Stimulated activated CD4-positive, alpha-beta T cell treated with anti-CD3 and anti-CD28 coated beads, Interleukin-12 subunit alpha, Interleukin-12 subunit beta, amount 100 ng/mL, for 48 hours (primary cell): Measurements from ENCODE around the gene NOTCH3.

Experiments
- DNase-seq, 3 donors: peaks; one replicate each; pipeline ENCODE4 v3.0.0-alpha.2; 2020; ENCODE audit warnings: low read depth in 2 of 3, low spot score in 1 of 3

NOTCH3 gene

DNA sequence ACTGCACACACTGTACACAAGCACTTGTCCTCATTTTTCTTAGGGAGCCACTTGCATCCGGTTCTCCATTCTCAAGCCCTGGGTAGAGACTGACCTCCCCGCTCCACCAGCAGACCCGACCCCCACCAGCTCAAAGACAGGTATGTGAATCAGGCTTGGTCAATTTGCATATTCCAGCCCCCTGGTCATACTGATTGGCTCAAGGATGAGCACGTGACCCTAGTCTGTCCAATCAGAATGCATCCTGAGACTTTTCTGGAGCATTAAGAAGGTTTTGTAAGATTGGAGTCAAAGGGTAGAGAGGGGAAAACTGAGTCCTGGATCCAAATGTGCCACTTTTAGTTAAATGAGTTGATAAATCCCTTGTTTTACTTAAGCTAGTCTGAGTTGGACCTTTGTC, 34.1 kb downstream of the NOTCH3 start:
- DNase-seq, result no peak

DNA sequence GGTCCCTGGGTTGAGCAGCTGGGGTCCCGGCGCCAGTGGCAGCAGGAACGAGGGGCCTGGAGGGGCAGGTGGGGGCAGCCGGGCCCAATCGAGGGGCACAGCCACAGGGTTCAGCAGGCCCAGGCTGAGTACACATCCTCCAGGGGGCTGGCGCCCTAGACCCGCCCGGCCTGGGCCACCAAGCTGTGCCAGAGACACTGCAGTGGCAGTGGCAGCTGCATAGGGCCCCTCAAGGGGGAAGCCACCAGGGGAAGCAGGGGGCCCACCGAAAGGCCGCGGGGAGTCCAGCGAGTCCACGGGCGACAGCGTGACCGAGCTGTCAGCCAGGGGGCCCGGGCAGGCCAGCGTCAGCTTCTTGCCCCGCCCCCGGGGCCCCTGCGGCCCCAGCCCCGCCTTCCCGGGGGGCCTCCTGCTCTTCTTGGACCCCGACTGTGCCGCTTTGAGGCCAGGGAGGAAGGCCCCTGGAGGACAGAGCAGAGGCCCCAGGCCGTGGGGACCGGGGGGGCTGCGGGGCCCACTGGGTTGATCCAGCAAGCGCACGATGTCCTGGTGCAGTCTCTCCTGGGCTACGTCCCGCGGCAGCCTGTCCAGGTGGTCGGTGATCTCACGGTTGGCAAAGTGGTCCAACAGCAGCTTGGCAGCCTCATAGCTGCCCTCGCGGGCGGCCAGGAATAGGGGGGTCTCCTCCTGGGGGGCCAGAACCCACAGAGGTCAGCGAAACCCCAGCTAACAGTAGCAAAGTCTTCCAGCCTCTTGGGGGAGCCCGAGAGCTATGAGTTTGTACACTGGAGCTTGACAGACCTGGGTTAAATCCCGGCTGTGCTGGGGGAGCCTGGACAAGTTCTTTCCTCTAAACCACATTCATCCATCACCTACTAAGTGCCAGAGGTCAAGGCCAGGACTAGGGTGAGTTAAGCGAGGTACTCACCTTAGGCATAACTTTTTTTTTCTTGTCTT, 39.5 kb downstream of the NOTCH3 start:
- no peak for DNase-seq

DNA sequence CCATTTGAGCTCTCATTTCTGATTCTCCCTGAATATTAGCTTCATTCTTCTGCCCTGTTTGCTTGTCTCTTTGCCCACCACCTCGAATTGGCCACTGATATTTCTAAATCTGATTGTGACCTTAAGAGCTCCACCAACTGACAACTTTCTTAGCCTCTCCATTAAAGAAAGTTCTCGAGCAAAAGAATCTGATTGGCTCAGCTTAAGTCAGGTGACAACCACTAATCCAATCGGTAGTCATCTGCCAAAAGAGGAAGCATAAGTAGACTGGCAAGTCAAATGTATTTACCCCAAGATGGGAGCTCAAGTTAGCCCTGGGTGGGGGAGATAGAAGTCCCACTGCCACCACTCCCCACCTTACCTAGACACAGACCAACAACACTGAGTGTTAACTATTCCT, 41.5 kb downstream of the NOTCH3 start:
- DNase-seq, result no peak

DNA sequence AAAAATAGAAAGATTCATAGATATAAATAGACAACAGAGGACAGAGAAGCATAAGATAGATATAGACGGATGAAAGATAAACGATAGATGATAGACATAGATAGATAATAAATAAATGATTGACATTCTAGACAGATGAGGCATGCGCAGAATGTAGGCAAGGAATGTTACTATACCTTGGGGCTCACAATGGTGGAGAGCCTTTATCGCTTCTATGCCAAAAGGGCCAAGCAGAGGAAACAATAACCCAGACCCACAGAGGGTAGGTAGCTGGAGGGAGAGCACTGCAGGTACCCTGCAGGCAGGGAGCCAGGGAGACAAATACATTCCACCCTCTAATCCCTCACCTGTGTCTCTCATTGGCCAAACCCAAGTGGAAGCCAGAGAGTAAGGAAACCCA, 44.4 kb downstream of the NOTCH3 start:
- no peak for DNase-seq

DNA sequence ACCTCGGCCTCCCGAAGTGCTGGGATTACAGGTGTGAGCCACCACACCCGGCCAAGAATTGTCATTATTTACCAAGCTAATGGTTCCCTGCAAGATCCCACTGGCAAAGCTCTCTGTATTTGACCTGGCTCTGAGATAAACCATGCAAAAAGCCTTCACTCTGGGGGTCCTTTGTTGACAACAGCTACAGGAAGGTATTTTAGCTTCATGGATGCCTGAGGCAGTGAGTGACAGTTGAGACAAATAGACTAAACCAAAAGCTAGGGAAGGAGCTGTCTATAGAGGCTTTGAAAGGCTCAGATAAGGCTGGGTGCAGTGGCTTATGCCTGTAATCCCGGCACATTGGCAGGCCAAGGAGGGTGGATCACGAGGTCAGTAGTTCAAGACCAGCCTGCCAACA, 45.5 kb downstream of the NOTCH3 start:
- no peak for DNase-seq

DNA sequence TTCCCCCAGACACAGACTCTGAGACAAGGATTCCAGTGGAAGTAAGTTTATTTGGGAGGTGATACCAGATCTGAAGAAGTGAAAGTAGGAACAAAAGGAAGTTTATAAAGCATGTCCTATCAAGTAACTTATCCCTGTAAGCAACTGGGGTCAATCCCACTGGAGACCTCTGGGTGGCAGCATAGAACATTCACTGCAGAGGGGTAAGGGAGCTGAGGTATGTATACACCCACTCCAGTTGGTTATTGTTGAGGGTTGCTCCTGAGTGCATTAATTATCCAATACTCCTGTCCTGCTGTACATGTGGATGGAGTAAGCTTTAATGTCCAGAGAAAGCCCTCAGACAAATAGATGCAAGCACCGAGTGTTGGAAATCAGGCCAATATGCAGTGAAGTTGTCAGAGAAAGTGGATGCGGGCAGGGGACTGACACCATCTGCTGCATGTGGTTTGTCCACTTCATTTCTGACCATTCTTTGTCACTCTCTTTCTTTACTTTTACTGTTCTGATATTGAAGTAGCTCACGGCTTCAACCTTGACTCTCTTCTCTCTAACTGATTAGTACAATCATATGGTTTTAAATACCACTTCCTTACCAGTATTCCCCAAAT, 46.7 kb downstream of the NOTCH3 start:
- peak; percentile 21 to 35 (median 30) for DNase-seq

DNA sequence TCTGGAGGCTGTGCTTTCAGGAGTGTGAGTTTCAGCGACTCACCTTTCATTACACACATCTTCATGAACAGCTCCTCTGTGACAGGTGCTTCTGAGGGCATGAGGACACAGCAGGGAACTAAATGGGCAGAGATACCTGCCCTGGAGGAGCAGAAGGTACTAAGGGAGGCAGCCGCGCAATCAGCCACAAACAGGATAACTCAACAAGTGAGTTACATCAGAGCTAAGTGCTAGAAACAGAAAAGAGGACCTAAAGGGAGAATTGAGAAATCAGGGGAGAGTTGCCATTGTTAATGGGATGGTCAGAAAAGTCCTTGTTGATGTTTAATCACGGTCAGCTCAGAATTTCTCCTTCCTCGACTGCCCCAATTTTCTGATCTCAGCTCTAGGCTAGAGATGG, 51.1 kb downstream of the NOTCH3 start:
- DNase-seq, result no peak

DNA sequence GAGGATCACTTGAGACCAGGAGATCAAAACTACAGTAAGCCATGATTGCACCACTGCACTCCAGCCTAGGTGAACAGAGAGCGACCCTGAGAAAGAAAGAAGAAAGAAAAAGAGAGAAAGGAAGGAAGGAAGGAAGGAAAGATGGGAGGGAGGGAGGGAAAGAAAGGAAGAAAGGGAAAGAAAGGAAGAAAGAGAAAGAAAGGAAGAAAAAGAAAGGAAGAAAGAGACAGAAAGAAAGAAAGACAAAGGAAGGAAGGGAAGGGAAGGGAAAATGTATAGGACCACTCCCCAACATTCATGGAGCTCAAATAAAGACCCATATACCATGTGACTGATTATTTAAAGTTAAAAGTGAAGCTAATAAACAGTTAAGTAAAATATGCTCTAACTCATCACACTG, 53.7 kb downstream of the NOTCH3 start:
- DNase-seq, result no peak

DNA sequence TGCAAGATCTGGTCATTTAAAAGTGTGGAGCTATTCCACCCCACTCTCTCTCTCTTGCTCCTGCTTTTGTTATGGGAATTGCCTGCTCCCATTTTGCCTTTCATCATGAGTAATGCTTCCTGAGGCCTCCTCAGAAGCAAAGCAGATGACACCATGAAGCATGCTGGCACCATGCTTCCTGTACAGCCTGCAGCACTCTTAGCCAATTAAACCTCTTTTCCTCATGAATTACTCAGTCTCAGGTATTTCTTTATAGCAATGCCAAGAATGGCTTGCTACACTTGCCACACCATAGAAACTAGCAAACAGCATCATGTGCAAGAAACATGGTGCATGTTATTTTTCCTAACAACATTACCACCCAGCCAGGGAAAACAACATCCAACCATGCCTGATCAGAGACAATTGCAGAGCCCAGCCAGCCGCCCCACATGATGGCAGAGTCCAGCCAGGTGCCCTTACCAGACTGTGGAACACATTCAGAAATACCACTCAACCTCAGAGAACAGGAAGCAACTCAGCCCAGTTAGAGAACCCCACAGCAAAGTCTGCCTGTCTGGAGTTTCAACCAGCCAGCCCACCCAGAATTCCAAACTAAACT, 56.6 kb downstream of the NOTCH3 start:
- no peak for DNase-seq

DNA sequence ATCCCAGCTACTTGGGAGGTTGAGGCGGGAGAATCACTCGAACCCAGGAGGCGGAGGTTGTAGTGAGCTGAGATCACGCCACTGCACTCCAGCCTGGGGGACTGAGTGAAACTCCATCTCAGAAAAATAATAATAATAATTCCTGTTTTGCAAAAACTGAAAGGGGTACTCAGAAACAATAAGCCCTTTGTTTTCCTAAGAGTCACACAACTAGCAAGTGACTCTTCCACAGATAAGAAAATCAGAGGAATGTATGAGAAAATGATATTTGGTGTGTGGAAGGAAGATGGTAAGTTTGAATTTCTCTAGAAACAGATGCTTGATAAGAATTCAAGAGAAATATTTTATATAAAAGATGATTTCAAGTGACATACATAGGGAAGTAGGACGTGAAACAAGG, 58.5 kb downstream of the NOTCH3 start:
- DNase-seq, result no peak

DNA sequence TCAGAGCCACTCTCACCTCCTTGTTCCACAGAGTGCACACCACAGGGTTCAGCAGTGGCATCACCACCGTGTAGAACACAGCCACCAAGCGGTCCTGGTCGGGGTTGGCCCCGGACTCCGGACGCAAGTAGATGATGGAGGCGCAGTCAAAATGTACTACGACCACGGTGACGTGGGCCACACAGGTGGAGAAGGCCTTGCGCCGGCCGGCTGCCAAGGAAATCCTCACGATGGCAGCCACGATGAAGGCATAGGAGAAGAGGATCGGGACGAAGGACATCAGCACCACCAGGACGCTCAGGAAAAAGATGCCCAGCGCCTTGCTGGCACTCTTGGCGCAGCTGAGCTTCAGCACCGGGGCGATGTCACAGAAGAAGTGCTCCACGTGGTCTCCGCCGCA, 59.7 kb downstream of the NOTCH3 start:
- DNase-seq, result no peak

DNA sequence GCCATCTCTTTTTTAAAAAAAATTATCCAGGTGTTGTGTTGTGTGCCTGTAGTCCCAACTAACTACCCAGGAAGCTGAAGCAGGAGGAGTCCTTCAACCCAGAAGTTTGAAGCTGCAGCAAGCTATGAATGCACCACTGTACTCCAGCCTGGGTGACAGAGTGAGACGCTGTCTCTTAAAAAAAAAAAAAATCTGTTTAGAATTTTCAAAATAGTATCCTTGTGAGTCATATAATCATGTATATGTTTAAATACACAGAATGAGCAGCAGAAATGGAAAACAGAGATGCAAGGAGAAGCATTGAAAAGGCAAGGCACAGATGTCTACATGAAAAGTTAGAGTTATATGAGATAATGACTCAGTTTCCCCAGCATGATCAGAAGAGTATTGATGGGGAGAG, 62.4 kb downstream of the NOTCH3 start:
- no peak for DNase-seq

DNA sequence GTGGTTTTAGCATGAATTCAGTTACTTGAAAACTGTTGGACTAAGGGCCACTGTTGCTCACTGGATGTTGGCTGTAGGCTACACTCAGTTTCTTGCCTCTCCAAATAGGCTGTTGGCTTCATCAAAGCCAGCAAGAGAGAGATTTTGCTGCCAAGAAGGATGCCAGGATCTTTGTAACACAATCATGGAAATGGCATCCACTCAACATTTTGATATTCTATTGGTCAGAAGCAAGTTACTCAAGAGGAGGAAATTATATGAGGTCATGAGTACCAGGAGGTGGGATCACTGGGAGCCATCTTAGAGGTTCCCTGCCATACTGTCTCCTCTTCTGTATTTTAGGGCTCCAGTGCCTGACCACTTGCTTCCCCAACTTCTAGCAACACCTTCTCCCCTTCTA, 63.0 kb downstream of the NOTCH3 start:
- no peak for DNase-seq

DNA sequence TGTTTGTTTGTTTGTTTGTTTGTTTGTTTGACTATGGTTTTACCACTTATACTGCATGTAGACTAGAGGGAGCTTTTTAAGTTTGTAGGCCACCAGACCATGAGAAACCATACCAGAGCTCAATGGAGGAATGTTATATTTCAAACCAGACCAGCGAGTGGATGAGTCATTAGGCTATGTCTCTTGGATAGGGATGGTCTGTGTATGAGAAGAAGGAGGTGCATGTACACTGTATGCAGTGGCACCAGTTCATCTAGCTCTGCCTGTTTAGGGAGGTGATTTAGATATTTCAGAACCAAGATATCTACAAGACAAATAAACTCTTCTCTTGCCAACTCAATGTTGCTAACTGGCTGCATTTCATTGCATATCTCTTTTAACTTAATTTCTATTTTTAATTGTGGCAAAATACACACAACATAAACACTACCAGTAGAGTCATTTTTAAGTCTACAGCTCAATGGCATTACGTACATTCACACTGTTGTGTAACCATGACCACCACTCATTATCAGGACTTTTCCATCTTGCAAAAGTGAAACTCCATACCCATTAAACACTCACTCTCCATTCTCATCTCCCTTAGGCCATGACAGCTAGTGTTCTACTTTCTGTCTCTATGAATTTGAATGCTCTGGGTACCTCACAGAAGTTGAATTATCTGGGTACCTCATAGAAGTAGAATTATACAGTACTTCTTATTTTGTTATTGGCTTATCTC, 64.4 kb downstream of the NOTCH3 start:
- no peak for DNase-seq

DNA sequence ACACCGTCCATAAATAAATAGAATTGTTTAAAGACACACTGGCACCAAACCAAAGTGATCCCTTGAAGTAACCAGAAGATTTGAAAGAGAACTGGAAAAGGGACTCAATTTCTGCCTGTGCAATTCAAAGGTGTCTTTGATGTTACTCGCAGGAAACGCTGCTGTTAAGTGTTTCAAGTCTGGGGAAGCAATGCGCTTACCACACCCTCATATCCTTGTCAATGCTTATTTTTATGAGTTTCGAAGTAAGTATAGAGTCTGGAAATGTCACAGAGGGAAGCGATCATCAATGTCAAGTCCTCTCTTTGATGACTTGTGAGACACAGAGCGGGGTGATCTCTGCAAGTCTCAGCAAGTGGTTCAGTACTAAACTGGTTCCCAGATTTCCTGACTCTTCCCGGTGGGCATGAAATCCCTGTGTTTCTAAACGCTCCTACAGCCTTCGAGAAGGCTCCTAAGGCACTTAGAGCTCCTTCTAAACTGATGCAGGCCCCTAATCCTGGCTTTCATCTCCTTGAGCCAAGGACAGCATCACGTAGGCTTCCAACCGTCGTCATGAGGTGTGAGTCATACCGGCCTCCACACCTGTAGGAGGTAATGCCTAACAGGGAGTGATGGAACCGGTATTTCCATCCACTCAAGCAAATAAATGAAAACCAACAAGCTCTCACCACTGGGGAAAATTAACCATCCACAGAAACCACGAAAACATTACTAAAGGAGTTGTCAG, 70.8 kb downstream of the NOTCH3 start:
- DNase-seq, result peak; percentile 17 to 32 (median 27)

DNA sequence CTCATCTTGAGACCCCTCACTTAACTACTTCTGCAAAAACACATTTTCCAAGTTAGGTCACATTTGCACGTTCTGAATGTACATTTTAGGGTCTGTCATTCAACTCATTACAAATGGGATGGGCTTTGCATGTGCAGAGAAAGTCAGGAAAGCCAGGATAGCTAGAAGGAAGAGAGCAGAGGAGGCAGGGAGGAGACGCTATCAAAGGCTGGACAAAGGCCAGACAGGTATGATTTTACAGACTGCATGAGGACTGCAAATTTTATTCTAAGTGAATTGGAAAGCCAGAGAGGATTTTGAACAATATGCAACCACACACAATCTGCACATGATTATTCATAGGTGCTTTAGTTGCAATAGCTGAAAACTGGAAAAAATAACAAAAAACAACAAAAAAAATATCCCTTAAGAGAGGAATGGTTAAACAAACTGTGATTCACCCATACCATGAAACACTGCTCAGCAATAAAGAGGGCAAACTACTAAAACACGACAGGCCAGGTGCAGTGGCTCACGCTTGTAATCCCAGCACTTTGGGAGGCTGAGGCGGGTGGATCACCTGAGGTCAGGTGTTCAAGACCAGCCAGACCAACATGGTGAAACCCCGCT, 72.5 kb downstream of the NOTCH3 start:
- DNase-seq, result no peak

DNA sequence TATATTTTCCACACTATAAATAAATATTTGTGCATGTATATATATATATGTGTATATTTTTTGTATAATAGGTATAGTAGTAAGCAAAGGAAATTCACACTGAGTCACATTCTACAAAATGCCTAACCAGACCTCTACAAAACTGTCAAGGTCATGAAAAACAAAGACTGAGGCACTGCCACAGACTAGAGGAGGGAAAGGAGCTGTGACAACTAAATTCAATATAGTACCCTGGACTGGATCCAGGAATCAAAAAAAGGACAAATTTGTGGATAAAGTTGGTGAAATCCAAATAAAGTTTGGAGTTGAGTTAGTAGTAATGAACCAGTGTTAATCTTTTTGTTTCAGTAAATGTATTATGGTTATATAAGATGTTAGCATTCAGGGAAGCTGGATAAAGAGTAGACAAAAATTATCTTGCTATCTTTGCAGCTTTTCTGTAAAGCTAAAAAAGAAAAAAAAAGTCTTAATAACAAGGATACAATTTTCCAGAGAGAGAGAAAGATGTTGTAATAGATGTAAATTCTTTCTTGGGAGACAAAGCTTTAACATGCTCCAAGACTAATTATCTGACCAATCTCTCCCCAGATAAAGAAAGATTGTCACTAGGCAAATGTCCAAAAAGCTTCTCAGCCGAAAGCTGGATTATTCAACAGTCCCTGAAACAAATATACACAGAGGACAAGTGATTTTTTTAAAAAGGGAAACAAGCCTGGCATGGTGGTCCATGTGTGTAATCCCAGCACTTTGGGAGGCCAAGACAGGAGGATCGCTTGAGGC, 74.5 kb downstream of the NOTCH3 start:
- no peak for DNase-seq

DNA sequence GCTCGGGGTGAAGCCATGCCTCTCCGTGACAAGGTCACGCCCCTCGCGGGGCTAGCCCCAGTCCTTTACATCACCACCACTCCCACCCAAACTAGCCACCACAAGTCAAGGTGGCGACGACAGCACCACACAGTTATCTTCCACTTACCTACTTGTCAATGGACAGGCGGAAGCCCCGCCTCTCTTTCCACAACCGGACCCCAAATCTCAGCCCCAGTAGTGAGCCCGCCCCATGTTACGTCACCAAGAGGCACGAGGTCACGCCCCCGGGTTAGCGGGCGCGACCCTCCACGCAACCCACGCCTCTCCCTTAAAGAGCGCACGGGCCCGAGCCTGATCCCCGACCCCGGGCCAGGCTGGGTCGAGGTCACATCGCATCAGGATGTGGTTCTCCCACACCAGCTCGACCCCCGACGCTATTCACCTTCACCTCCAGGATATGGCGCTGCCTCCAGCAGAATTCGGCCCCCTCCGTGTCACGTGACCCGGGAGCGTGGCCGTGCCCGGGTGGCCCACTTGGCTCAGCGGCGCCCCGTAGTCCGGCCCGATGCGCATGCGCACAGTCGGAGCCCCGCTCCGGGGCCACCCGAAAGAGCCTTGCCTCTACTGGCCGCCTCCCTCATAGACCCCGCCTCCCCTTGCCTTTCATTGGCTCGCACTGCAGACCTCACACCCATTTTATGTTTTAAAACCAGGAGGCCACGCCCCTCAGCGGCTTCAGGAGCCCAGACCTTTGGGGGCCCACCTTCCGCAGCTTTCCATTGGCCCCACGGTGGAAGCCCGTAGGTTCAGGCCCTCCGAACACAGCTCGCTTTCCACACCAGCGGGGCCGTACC, 75.3 kb downstream of the NOTCH3 start:
- DNase-seq, result peak; percentile 97 to 98 (median 98)
